GM12892 (cell line): ENCODE measurements around the gene ENOX1.

ENCODE experiments used
- POLR2A ChIP-seq: IDR thresholded peaks from 2 replicates; pipeline ENCODE4 v1.6.1; 2011; ENCODE audit warnings: low read depth, low read length, control low read depth
- TAF1 ChIP-seq: IDR thresholded peaks from 2 replicates; pipeline ENCODE4 v1.6.1; 2011; ENCODE audit warnings: low read depth, mild to moderate bottlenecking, control low read depth, low read length, borderline replicate concordance

DNA sequence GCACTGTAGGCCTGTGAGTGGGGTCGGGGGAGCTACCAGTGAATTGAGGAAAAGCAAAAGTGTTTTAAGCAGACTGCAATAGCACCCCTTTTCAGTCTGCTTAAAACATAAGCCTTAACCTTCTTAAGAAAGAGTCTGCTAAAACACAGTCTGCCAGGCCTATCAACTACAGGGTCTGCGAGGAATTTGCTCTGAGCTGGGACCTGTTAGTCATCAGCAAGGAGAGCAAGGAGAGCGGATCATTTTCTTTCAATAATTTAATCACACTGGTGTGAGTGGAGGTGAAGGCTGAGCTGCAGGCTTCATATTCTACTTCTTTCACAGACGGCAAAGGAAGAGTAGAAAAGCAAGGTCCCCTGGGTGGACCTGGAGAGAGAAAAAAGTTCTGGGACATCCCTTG lies 342.7 kb downstream of the ENOX1 start:
- no peak for TF ChIP-seq POLR2A
- TF ChIP-seq TAF1 = no peak
